ENCODE results near the gene CKAP5. TPM values are rescaled to one million over a fixed set of nuclear protein-coding genes. Genes with fewer than 3 reads are reported as not detected.
A peak's percentile ranks its signal among the peaks of the same experiment; 100 is the strongest.
"Not testable (repeated sequence)": the region's sequence is repeated elsewhere in the genome, so short reads cannot be mapped to it uniquely, and the experiment has no call there.

CKAP5 gene
- polyA plus RNA-seq, 1 donor: 124 TPM

- DNase-seq: no peak
Observed at GRCh38 chr11:46855863-46856262, 9.8 kb upstream of the CKAP5 start.

- no peak for DNase-seq
Observed at GRCh38 chr11:46855167-46855566, 9.1 kb upstream of the CKAP5 start.

- DNase-seq: no peak
Observed at GRCh38 chr11:46850829-46851380, 4.8 kb upstream of the CKAP5 start.

GRCh38 chr11:46849631-46850030 lies 3.6 kb upstream of the CKAP5 start:
- DNase-seq: no peak

GRCh38 chr11:46846510-46846830 lies 390 bp upstream of the CKAP5 start:
- no peak for DNase-seq

GRCh38 chr11:46845440-46845739 lies 690 bp downstream of the CKAP5 start:
- no peak for DNase-seq

GRCh38 chr11:46840116-46840515 lies 6.0 kb downstream of the CKAP5 start:
- no peak for DNase-seq

- DNase-seq: no peak
Observed at GRCh38 chr11:46838501-46838900, 7.6 kb downstream of the CKAP5 start.

- DNase-seq: no peak
Observed at GRCh38 chr11:46837860-46838259, 8.2 kb downstream of the CKAP5 start.

- no peak for DNase-seq
Observed at GRCh38 chr11:46836870-46837269, 9.2 kb downstream of the CKAP5 start.

- no peak for DNase-seq
Observed at GRCh38 chr11:46836431-46836830, 9.6 kb downstream of the CKAP5 start.

GRCh38 chr11:46835897-46836296 lies 10.2 kb downstream of the CKAP5 start:
- no peak for DNase-seq

GRCh38 chr11:46834821-46835220 lies 11.3 kb downstream of the CKAP5 start:
- DNase-seq: no peak

- no peak for DNase-seq
Observed at GRCh38 chr11:46832511-46833214, 13.4 kb downstream of the CKAP5 start.

- no peak for DNase-seq
Observed at GRCh38 chr11:46827995-46828394, 18.1 kb downstream of the CKAP5 start.

- DNase-seq: peak; percentile 71
Observed at GRCh38 chr11:46826310-46827044, 19.6 kb downstream of the CKAP5 start.

- no peak for DNase-seq
Observed at GRCh38 chr11:46808799-46809431, 37.2 kb downstream of the CKAP5 start.

- DNase-seq: no peak
Observed at GRCh38 chr11:46801694-46802470, 44.2 kb downstream of the CKAP5 start.

- DNase-seq: no peak
Observed at GRCh38 chr11:46800177-46800576, 45.9 kb downstream of the CKAP5 start.

GRCh38 chr11:46799725-46800124 lies 46.4 kb downstream of the CKAP5 start:
- not testable (repeated sequence) for DNase-seq

- no peak for DNase-seq
Observed at GRCh38 chr11:46778416-46778815, 67.7 kb downstream of the CKAP5 start.

GRCh38 chr11:46776878-46777277 lies 69.2 kb downstream of the CKAP5 start:
- DNase-seq: no peak

All from left kidney (tissue), 2 donors.